Sigmoid colon (tissue), 7 donors: ENCODE measurements around the gene PATJ. TPM values are rescaled to one million over a fixed set of nuclear protein-coding genes. Genes with fewer than 3 reads are reported as not detected.

Source experiments
- DNase-seq: peaks from one replicate; pipeline ENCODE4 v3.0.0-alpha.2; 2019
- H3K27ac ChIP-seq, 4 donors: fragments of 200-600 bp; sonication (generic); one replicate each; pipeline ENCODE4 v1.5.1; 2016 to 2019; ENCODE audit warnings: mild to moderate bottlenecking in 1 of 4
- H3K27me3 ChIP-seq, 3 donors: fragments of 200-600 bp; sonication (generic); one replicate each; pipeline ENCODE4 v1.5.1; 2019; ENCODE audit warnings: mild to moderate bottlenecking in 1 of 3
- H3K36me3 ChIP-seq, 4 donors: fragments of 200-600 bp; sonication (generic); one replicate each; pipeline ENCODE4 v1.5.1; 2016 to 2019
- H3K4me1 ChIP-seq, 4 donors: fragments of 200-600 bp; sonication (generic); one replicate each; pipeline ENCODE4 v1.5.1; 2017 to 2019
- H3K4me3 ChIP-seq, 4 donors: fragments of 200-600 bp; sonication (generic); one replicate each; pipeline ENCODE4 v1.5.1; 2017 to 2019; ENCODE audit warnings: mild to moderate bottlenecking in 2 of 4, moderate library complexity in 1 of 4
- H3K9me3 ChIP-seq, 4 donors: fragments of 200-600 bp in 3 of 4; sonication (generic) in 3 of 4; one replicate each; pipeline versions ENCODE4 v1.5.1 to v1.6.1; 2013 to 2019
- EP300 ChIP-seq, 4 donors: sonication (generic); formaldehyde crosslinking; IDR thresholded peaks; one replicate each; pipeline ENCODE4 v1.6.1; 2017; ENCODE audit warnings: antibody characterized with exemption in 4 of 4
- POLR2A ChIP-seq, 2 donors: fragments of 450-650 bp; IDR thresholded peaks; one replicate each; pipeline ENCODE4 v1.6.1; 2016; ENCODE audit warnings: antibody characterized with exemption in 2 of 2, mild to moderate bottlenecking in 2 of 2, moderate library complexity in 2 of 2
- POLR2AphosphoS5 ChIP-seq, 4 donors: sonication (generic); formaldehyde crosslinking; IDR thresholded peaks; one replicate each; pipeline ENCODE4 v1.6.1; 2017; ENCODE audit warnings: antibody characterized with exemption in 4 of 4
- WGBS, 2 donors: extraction: QIAGEN DNeasy Blood & Tissue Kit; methylation state at CpG; one replicate each; pipeline ENCODE4 v1.1.7; 2013; 5-methylcytosine and 5-hydroxymethylcytosine counted together
- intact Hi-C: fragments of 100-400 bp; cut with DNase I; formaldehyde crosslinking; loops from one replicate; pipeline ENCODE4 v1.15.1; 2023
- polyA plus RNA-seq, 3 donors: library from polyadenylated mRNA; stranded (reverse); fragments of 200-250 nt; gene quantifications; one replicate each; pipeline ENCODE4 v1.2.3, GENCODE V29; 2013
- total RNA-seq, 4 donors: library from RNA; depleted of rRNA; stranded (reverse); fragments of >200 nt; gene quantifications; one replicate each; pipeline ENCODE4 v1.1.0, GENCODE V29; 2016
- TF ChIP-seq, protein P1 (sequence below), 4 experiments: fragments of 450-650 bp in 3 of 4; fragments of 200-600 bp in 1 of 4; IDR thresholded peaks; one replicate each; pipeline ENCODE4 v1.5.1; 2016 to 2019; ENCODE audit warnings: antibody characterized with exemption in 4 of 4, mild to moderate bottlenecking in 3 of 4, moderate library complexity in 2 of 4
- donor health status: healthy with polysubstance abuse.
- donor health status: Bipolar disorder and iron deficiency.
- donor health status: healthy.

PATJ gene
- total and polyA plus RNA-seq, 7 donors = 10.2 to 33.2 (median 21.3) TPM

DNA sequence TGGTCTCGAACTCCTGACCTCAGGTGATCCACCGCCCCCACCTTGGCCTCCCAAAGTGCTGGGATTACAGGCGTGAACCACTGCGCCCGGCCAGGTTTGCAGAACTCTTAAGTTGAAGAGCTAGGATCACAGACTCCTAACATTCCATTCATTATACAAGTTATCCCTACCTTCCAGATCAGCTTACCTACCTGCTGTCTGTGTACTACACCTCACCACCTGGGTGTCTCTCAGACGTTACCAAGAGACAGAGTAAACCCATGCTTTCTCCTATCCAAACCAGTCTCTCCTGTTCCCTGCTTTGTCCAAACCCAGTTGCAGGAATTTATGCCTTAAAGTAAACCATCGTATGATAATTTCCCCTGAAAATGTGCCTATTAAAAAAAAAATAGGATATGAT lies 329.4 kb downstream of the PATJ start:
- Histone ChIP-seq H3K27me3 (no peaks in the 10 kb centered on the region), H3K36me3 (no peaks in the 10 kb centered on the region), H3K9me3 (no peaks in the 10 kb centered on the region), H3K4me1 (peaks cover 0 to 24% (median 17%) of the 10 kb centered on the region in 4 donors), H3K27ac (no peak overlapping the region), H3K4me3 (no peak overlapping the region)
- TF ChIP-seq EP300 (IDR thresholded peaks at IDR 0.05) (no peak), POLR2A (IDR thresholded peaks at IDR 0.05) (no peak), POLR2AphosphoS5 (IDR thresholded peaks at IDR 0.05) (no peak)
- TF ChIP-seq, protein P1, sequence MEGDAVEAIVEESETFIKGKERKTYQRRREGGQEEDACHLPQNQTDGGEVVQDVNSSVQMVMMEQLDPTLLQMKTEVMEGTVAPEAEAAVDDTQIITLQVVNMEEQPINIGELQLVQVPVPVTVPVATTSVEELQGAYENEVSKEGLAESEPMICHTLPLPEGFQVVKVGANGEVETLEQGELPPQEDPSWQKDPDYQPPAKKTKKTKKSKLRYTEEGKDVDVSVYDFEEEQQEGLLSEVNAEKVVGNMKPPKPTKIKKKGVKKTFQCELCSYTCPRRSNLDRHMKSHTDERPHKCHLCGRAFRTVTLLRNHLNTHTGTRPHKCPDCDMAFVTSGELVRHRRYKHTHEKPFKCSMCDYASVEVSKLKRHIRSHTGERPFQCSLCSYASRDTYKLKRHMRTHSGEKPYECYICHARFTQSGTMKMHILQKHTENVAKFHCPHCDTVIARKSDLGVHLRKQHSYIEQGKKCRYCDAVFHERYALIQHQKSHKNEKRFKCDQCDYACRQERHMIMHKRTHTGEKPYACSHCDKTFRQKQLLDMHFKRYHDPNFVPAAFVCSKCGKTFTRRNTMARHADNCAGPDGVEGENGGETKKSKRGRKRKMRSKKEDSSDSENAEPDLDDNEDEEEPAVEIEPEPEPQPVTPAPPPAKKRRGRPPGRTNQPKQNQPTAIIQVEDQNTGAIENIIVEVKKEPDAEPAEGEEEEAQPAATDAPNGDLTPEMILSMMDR (IDR thresholded peaks at IDR 0.05) = no peak
- no peak for DNase-seq
- intact Hi-C loops = no loop called here
- WGBS, 2 donors = 93 to 95% methylated on average over 7 of the region's 7 CpGs

DNA sequence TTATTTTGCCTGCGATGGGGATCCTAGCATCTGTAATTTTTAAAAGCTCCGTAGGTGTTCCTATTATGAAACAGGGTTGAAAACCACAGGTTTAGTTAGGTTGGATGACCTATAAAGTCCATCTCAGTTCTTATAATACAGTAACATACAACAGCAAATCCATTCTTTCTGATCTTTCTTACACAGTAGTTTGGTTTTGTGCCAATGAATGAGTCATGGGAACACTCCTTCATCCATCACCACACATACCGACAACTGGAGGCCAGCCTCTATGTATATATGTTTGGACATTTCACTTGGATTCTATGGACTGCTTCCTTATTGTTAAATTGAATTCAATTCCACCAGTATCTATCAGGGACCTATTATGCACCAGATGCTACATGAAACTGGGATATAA lies 334.0 kb downstream of the PATJ start:
- 53 to 76% methylated on average over 3 of the region's 3 CpGs for WGBS, 2 donors
- intact Hi-C loops = no loop called here
- DNase-seq = no peak
- Histone ChIP-seq H3K36me3 (peaks cover 0 to 8% (median 0%) of the 10 kb centered on the region in 4 donors), H3K27me3 (no peaks in the 10 kb centered on the region), H3K4me3 (no peak overlapping the region), H3K9me3 (no peaks in the 10 kb centered on the region), H3K4me1 (no peaks in the 10 kb centered on the region), H3K27ac (no peak overlapping the region)
- TF ChIP-seq, protein P1 (IDR thresholded peaks at IDR 0.05) = no peak
- TF ChIP-seq POLR2A (IDR thresholded peaks at IDR 0.05) (no peak), POLR2AphosphoS5 (IDR thresholded peaks at IDR 0.05) (no peak), EP300 (IDR thresholded peaks at IDR 0.05) (no peak)

DNA sequence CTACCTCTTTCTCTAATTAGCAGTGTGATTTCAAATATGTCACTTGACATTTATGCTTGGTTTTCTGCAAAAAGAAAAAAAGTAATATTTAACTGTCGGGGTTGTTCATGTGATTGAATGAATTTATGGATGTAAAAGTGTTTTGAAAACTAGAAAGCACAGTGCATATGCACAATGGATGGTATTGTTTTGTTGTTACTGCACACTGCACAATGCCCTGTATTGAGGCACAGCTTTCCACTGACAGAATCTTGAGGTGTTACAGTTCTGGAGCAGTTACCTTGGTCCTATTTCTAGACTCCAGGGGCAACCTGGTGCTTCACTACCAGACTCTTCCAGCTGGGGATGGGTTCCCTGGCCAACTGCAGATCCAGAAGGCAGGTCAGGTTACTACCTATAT lies 335.5 kb downstream of the PATJ start:
- no peak for TF ChIP-seq EP300 (IDR thresholded peaks at IDR 0.05)
- no peak for TF ChIP-seq POLR2A (IDR thresholded peaks at IDR 0.05)
- TF ChIP-seq, protein P1 (IDR thresholded peaks at IDR 0.05) = no peak
- no peak for TF ChIP-seq POLR2AphosphoS5 (IDR thresholded peaks at IDR 0.05)
- DNase-seq = no peak
- H3K27me3 ChIP-seq = no peaks in the 10 kb centered on the region
- no peaks in the 10 kb centered on the region for H3K4me1 ChIP-seq
- no peaks in the 10 kb centered on the region for H3K9me3 ChIP-seq
- no peak overlapping the region for H3K4me3 ChIP-seq
- no peak overlapping the region for H3K27ac ChIP-seq
- intact Hi-C loops = no loop called here
- WGBS, 2 donors = 87 to 88% methylated on average over 1 of the region's 1 CpG
- peaks cover 0 to 8% (median 0%) of the 10 kb centered on the region in 4 donors for H3K36me3 ChIP-seq

DNA sequence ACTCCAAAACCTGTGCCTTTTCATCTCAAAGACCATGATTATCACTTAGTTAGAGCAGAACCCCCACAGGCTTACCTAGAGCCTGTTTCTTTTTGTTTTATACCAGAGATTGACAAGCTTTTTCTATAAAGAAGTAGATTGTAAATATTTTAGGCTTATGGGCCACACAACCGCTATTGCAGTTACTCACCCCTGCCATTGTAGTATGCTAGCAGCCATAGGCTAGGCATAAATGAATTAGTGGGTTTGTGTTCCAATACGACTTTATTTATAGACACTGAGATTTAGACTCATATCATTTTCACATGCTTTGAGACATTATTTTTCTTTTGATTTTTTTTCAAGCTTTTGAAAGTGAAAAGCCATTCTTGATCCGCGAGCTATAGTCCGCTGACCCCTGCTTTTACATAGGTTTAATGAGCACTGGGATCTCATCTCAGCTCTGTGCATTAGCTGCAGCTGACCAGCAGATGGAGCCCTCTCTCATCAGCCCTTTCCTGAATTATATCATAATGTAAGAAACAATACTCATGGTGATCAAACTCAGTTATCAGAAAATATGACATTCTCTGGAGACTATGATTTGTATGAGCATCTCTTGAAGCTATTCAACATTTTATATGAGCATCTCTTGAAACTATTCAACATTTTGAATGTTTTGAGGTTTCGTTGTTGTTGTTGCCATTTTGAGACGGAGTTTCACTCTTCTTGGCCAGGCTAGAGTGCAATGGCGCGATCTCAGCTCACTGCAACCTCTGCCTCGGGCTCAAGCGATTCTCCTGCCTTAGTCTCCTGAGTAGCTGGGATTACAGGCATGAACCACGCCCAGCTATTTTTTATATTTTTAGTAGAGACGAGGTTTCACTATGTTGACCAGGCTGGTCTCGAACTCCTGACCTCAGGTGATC lies 340.4 kb downstream of the PATJ start:
- no peak for DNase-seq
- Histone ChIP-seq H3K27ac (no peak overlapping the region), H3K4me1 (no peaks in the 10 kb centered on the region), H3K27me3 (no peaks in the 10 kb centered on the region), H3K36me3 (peaks cover 0 to 15% (median 1%) of the 10 kb centered on the region in 4 donors), H3K4me3 (no peak overlapping the region), H3K9me3 (no peaks in the 10 kb centered on the region)
- intact Hi-C loops = no loop called here
- TF ChIP-seq, protein P1 (IDR thresholded peaks at IDR 0.05) = peak in 3 of 4 experiments; percentile 56 to 85 (median 70)
- TF ChIP-seq POLR2A (IDR thresholded peaks at IDR 0.05) (no peak), EP300 (IDR thresholded peaks at IDR 0.05) (no peak), POLR2AphosphoS5 (IDR thresholded peaks at IDR 0.05) (no peak)
- 83 to 85% methylated on average over 14 of the region's 14 CpGs for WGBS, 2 donors
